Right lobe of liver (tissue), 4 donors: ENCODE measurements around the gene PCDH19.

Source experiments
- CTCF ChIP-seq, 4 donors: fragments of 200-600 bp in 3 of 4; fragments of 450-650 bp in 1 of 4; IDR thresholded peaks; one replicate each; pipeline versions ENCODE4 v1.5.1 to v1.8.0; 2016 to 2022; ENCODE audit warnings: antibody characterized with exemption in 4 of 4, mild to moderate bottlenecking in 2 of 4
- POLR2A ChIP-seq: fragments of 450-650 bp; IDR thresholded peaks from one replicate; pipeline ENCODE4 v1.6.1; 2017; ENCODE audit warnings: antibody characterized with exemption, mild to moderate bottlenecking
- donor health status: DM: no; HTN: no; CAD: no.
- donor health status: DM: no; HTN: no; CAD: no.
- donor health status: DM: no; HTN: yes; CAD: no.

DNA sequence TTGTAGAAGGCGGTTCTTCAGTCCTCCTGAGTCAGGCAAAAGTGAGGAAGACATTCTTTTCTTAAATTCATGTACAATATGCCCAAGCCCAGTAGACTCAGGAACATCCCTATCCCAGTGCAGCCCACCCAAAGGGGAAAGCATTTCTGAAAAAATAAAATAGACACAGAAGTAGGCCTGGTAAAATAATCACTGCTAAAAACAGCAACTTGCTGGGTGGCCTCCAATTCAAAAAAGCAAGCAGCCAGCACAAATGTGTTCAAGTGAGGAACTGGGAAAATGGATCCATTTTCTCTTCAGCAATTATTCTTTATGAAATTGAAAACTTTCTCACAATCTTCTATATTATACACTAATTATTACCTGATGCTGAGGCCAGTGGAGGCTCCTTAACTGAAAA lies 165.4 kb downstream of the PCDH19 start:
- TF ChIP-seq CTCF (IDR thresholded peaks at IDR 0.05) (no peak), POLR2A (no peak)
